ENCODE results near the gene ZNF207. TPM values are rescaled to one million over a fixed set of nuclear protein-coding genes. Genes with fewer than 3 reads are reported as not detected.

ZNF207 gene
- total and polyA plus RNA-seq, 10 of the 15 experiments (the other 5 are each of a cell fraction or from before 2014, with no cell fraction given): 156 to 348 (median 205) TPM

DNA sequence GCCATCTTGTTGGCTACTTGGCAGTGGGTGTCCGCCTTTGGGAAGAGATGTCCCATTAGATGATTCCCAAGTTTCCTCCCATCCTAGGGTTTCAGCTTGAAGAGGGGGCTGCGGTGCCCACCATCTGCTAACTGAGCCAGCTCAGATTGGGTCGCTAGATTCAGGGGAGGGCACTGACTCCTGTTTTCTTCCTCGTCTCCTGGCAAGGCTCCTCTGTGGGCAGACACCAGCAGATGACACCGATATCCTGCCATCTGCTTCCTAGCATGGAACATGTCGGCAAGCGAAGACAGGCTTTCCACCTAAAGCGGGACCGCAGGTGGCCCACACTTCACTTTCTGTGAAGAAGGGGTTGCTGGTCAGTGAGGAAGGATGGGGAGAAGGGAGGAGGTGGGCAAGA lies 35.3 kb upstream of the ZNF207 start:
- H3K9me3 ChIP-seq (replicated peaks; ENCODE audit: control insufficient read depth, insufficient read depth, low read length): no peaks in the 10 kb centered on the region
- FAIRE-seq (no peak), DNase-seq (ENCODE audit: low read depth, low spot score) (no peak), ATAC-seq (no peak)
- ChIA-PET CTCF (interaction anchor here (7.9 kb wide), 1 partner anchor 62 kb away, joined by 132 read pairs; no protein-coding TSS in a partner anchor), RAD21 (ENCODE audit: unreplicated experiment) (no interaction called here), SMC1A (ENCODE audit: uncharacterized antibody, unreplicated experiment) (no interaction called here), POLR2A (no interaction called here)
- peaks cover 2 to 4% of the 10 kb centered on the region in 2 experiments; a peak in 3 of 4 replicates for H3K27me3 ChIP-seq (replicated peaks in 1 of 2; ENCODE audit: control insufficient read depth in 2 of 2, insufficient read depth in 2 of 2, low read length in 1 of 2)
- intact Hi-C loops (cut with micrococcal nuclease; ENCODE audit: unreplicated experiment) (loop anchor here (5.0 kb wide), 1 partner anchor 112 kb away; no protein-coding TSS in a partner anchor), in situ Hi-C loops (cut with MboI) (no loop called here)
- 51% methylated on average over 9 of the region's 9 CpGs for WGBS (ENCODE audit: insufficient coverage, insufficient replicate concordance, low lambda C conversion rate, missing lambda C conversion rate)
- no peaks in the 10 kb centered on the region for H3K4me1 ChIP-seq (ENCODE audit: control insufficient read depth, insufficient read depth, low read length)
- H2AFZ ChIP-seq (ENCODE audit: control insufficient read depth, low read depth, low read length): no peak overlapping the region
- no peak overlapping the region for H3K9ac ChIP-seq (ENCODE audit: control insufficient read depth, insufficient read depth, low read length)
- H3K4me2 ChIP-seq (ENCODE audit: control insufficient read depth, insufficient read depth): no peak overlapping the region
- H3K27ac ChIP-seq (ENCODE audit: control insufficient read depth, insufficient read depth): no peak overlapping the region
- no peaks in the 10 kb centered on the region for H4K20me1 ChIP-seq (ENCODE audit: control insufficient read depth, insufficient read depth)
- no TSS peak for BruUV-seq (replicated peaks)
- TF ChIP-seq ELK1 (IDR thresholded peaks at IDR 0.05; ENCODE audit: low read depth, low read length) (no peak), NFYB (IDR thresholded peaks at IDR 0.05; ENCODE audit: insufficient read depth, low read depth, low read length) (no peak), SREBF2 (IDR thresholded peaks at IDR 0.05; ENCODE audit: low read length) (no peak), JUNB (IDR thresholded peaks at IDR 0.05) (no peak), TCF3 (IDR thresholded peaks at IDR 0.05; ENCODE audit: borderline replicate concordance, insufficient read depth, low read depth, low read length) (no peak), RAD51 (IDR thresholded peaks at IDR 0.05) (no peak), RELA (IDR thresholded peaks at IDR 0.05; ENCODE audit: borderline replicate concordance, partially characterized antibody) (no peak), CREM (IDR thresholded peaks at IDR 0.05; ENCODE audit: low read depth) (no peak), SMAD5 (IDR thresholded peaks at IDR 0.05; ENCODE audit: low read depth) (no peak), RB1 (IDR thresholded peaks at IDR 0.05; ENCODE audit: borderline replicate concordance) (no peak), MEF2A (IDR thresholded peaks at IDR 0.05; ENCODE audit: insufficient read depth, low read depth, low read length) (no peak), MYB (IDR thresholded peaks at IDR 0.05; ENCODE audit: borderline replicate concordance, low read depth, low read length) (no peak), KDM1A (IDR thresholded peaks at IDR 0.05; ENCODE audit: borderline replicate concordance) (no peak), MYC (IDR thresholded peaks at IDR 0.05; ENCODE audit: insufficient read depth, insufficient read length, insufficient replicate concordance, low read length, severe bottlenecking) (no peak), HDGF (IDR thresholded peaks at IDR 0.05) (no peak), SIN3A (IDR thresholded peaks at IDR 0.05; ENCODE audit: low read depth, low read length) (no peak)
- no peak overlapping the region for H3K4me3 ChIP-seq
- no peaks in the 10 kb centered on the region for H3K79me2 ChIP-seq (ENCODE audit: control insufficient read depth, insufficient read depth, low read length)
- H3K36me3 ChIP-seq (ENCODE audit: control insufficient read depth in 2 of 2, insufficient read depth in 2 of 2, low read length in 1 of 2): no peaks in the 10 kb centered on the region
